ENCODE data around the gene COX6B1. TPM values are rescaled to one million over a fixed set of nuclear protein-coding genes. Genes with fewer than 3 reads are reported as not detected.
"Not testable (repeated sequence)": the region's sequence is repeated elsewhere in the genome, so short reads cannot be mapped to it uniquely, and the experiment has no call there.

COX6B1 gene
- 100 to 1,000 TPM; 440 to 442 TPM for total RNA-seq

- CTCF ChIA-PET, result interaction anchor here (0.8 to 1.6 kb wide), 12 partner anchors 9 to 138 kb away, joined by 3 to 11 read pairs (median 4); partner anchors contain the start of genes HAUS5, PSENEN and U2AF1L4
- Mint-ChIP-seq H3K4me1 (peaks cover 50% of the 10 kb centered on the region), H3K4me3 (peak within 1 kb of the TSS; percentile 99), H3K36me3 (ENCODE audit: low read depth) (peaks cover 24% of the 10 kb centered on the region), H3K27me3 (no peaks in the 10 kb centered on the region), H3K27ac (peak within 1 kb of the TSS; percentile 85), H3K9me3 (no peaks in the 10 kb centered on the region)
- POLR2A ChIA-PET, result interaction anchor here (0.9 to 2.3 kb wide), 18 partner anchors 9 to 971 kb away, joined by 3 to 14 read pairs (median 5); partner anchors contain the start of genes ALKBH6, HAUS5, WDR62 and ZNF302
- peak; percentile 95 for DNase-seq
These were observed at the start of gene COX6B1 for GRCh38 chr19:35648017-35648961. COX6B1 (plus strand) TSS chr19:35648323; CDS start chr19:35651244, 2,921 bp downstream.

GRCh38 chr19:35601971-35602370 lies 46.2 kb upstream of the COX6B1 start:
- no peak for DNase-seq
- Mint-ChIP-seq H3K9me3 (peaks cover 5% of the 10 kb centered on the region), H3K4me1 (peaks cover under 1% of the 10 kb centered on the region), H3K27ac (no peak overlapping the region), H3K27me3 (peaks cover 15% of the 10 kb centered on the region), H3K4me3 (no peak overlapping the region), H3K36me3 (ENCODE audit: low read depth) (no peaks in the 10 kb centered on the region)
- ChIA-PET POLR2A (no interaction called here), CTCF (interaction anchor here (1.8 kb wide), 1 partner anchor 53 kb away, joined by 7 read pairs; no protein-coding TSS in a partner anchor)

- POLR2A ChIA-PET, H3K27ac Mint-ChIP-seq, H3K4me3 Mint-ChIP-seq, CTCF ChIA-PET, H3K27me3 Mint-ChIP-seq, H3K4me1 Mint-ChIP-seq, DNase-seq: not testable (repeated sequence)
- Mint-ChIP-seq H3K36me3 (ENCODE audit: low read depth) (peaks cover 12% of the 10 kb centered on the region), H3K9me3 (peaks cover 18% of the 10 kb centered on the region)
These were observed 43.7 kb upstream of the COX6B1 start for GRCh38 chr19:35604436-35604835.

- CTCF ChIA-PET, result interaction anchor here (1.0 kb wide), 1 partner anchor 15 kb away, joined by 3 read pairs; no protein-coding TSS in a partner anchor
- not testable (repeated sequence) for H3K27ac Mint-ChIP-seq, H3K27me3 Mint-ChIP-seq, DNase-seq, H3K4me3 Mint-ChIP-seq
- Mint-ChIP-seq H3K9me3 (peaks cover 18% of the 10 kb centered on the region), H3K36me3 (ENCODE audit: low read depth) (peaks cover 12% of the 10 kb centered on the region), H3K4me1 (peaks cover 31% of the 10 kb centered on the region)
- POLR2A ChIA-PET, result interaction anchor here (1.3 to 1.4 kb wide), 2 partner anchors 10 to 41 kb away, joined by 5 to 6 read pairs; partner anchors contain the start of gene COX6B1
These were observed 41.0 kb upstream of the COX6B1 start for GRCh38 chr19:35607170-35607569.

GRCh38 chr19:35607661-35608060 lies 40.5 kb upstream of the COX6B1 start:
- CTCF ChIA-PET, result interaction anchor here (1.0 to 1.1 kb wide), 2 partner anchors 15 to 97 kb away, joined by 3 read pairs; no protein-coding TSS in a partner anchor
- no peak for DNase-seq
- no peak overlapping the region for H3K4me3 Mint-ChIP-seq
- POLR2A ChIA-PET, result interaction anchor here (1.3 to 1.4 kb wide), 2 partner anchors 36 to 41 kb away, joined by 3 to 5 read pairs; partner anchors contain the start of gene COX6B1
- H3K4me1 Mint-ChIP-seq, result peaks cover 35% of the 10 kb centered on the region
- H3K27ac Mint-ChIP-seq, result no peak overlapping the region
- H3K27me3 Mint-ChIP-seq, result no peaks in the 10 kb centered on the region
- H3K36me3 Mint-ChIP-seq (ENCODE audit: low read depth), result peaks cover 14% of the 10 kb centered on the region
- H3K9me3 Mint-ChIP-seq, result peaks cover 18% of the 10 kb centered on the region

- Mint-ChIP-seq H3K27ac (peak overlapping the region; percentile 18), H3K36me3 (ENCODE audit: low read depth) (peaks cover 14% of the 10 kb centered on the region), H3K27me3 (no peaks in the 10 kb centered on the region), H3K4me1 (peaks cover 39% of the 10 kb centered on the region), H3K9me3 (peaks cover 18% of the 10 kb centered on the region), H3K4me3 (no peak overlapping the region)
- no peak for DNase-seq
- ChIA-PET POLR2A (interaction anchor here (0.8 to 1.4 kb wide), 3 partner anchors 21 to 40 kb away, joined by 3 to 5 read pairs (median 3); partner anchors contain the start of gene COX6B1), CTCF (interaction anchor here (1.0 to 1.1 kb wide), 2 partner anchors 16 to 98 kb away, joined by 3 read pairs; no protein-coding TSS in a partner anchor)
These were observed 39.9 kb upstream of the COX6B1 start for GRCh38 chr19:35608251-35608650.

- peak overlapping the region; percentile 54 for H3K4me3 Mint-ChIP-seq
- CTCF ChIA-PET, result interaction anchor here (1.1 to 3.0 kb wide), 5 partner anchors 18 to 468 kb away, joined by 3 to 13 read pairs (median 5); partner anchors contain the start of gene COX6B1
- peak overlapping the region; percentile 89 for H3K27ac Mint-ChIP-seq
- POLR2A ChIA-PET, result interaction anchor here (1.2 to 1.6 kb wide), 6 partner anchors 14 to 147 kb away, joined by 3 to 6 read pairs (median 4); partner anchors contain the start of gene COX6B1
- peak; percentile 68 for DNase-seq
- peaks cover 49% of the 10 kb centered on the region for H3K4me1 Mint-ChIP-seq
- H3K27me3 Mint-ChIP-seq, result no peaks in the 10 kb centered on the region
- peaks cover 18% of the 10 kb centered on the region for H3K36me3 Mint-ChIP-seq (ENCODE audit: low read depth)
- H3K9me3 Mint-ChIP-seq, result peaks cover 18% of the 10 kb centered on the region
These were observed 38.2 kb upstream of the COX6B1 start for GRCh38 chr19:35609851-35610353.

GRCh38 chr19:35612224-35612558 lies 35.9 kb upstream of the COX6B1 start:
- H3K27ac Mint-ChIP-seq, result peak overlapping the region; percentile 86
- H3K4me3 Mint-ChIP-seq, result peak overlapping the region; percentile 84
- ChIA-PET CTCF (interaction anchor here (1.3 to 1.9 kb wide), 4 partner anchors 25 to 64 kb away, joined by 5 to 11 read pairs (median 7); partner anchors contain the start of gene COX6B1), POLR2A (interaction anchor here (1.0 to 3.4 kb wide), 10 partner anchors 10 to 100 kb away, joined by 3 to 24 read pairs (median 6); partner anchors contain the start of genes COX6B1 and RBM42)
- H3K36me3 Mint-ChIP-seq (ENCODE audit: low read depth), result peaks cover 27% of the 10 kb centered on the region
- H3K4me1 Mint-ChIP-seq, result peaks cover 49% of the 10 kb centered on the region
- no peak for DNase-seq
- peaks cover 11% of the 10 kb centered on the region for H3K9me3 Mint-ChIP-seq
- no peaks in the 10 kb centered on the region for H3K27me3 Mint-ChIP-seq

- Mint-ChIP-seq H3K4me1 (peaks cover 49% of the 10 kb centered on the region), H3K27me3 (no peaks in the 10 kb centered on the region), H3K36me3 (ENCODE audit: low read depth) (peaks cover 24% of the 10 kb centered on the region), H3K4me3 (peak within 1 kb of the TSS; percentile 84), H3K9me3 (peaks cover 7% of the 10 kb centered on the region), H3K27ac (peak within 1 kb of the TSS; percentile 86)
- DNase-seq, result peak; percentile 97
- ChIA-PET POLR2A (interaction anchor here (0.9 to 3.4 kb wide), 13 partner anchors 10 to 106 kb away, joined by 3 to 24 read pairs (median 5); partner anchors contain the start of genes COX6B1 and RBM42), CTCF (interaction anchor here (0.6 to 1.9 kb wide), 6 partner anchors 24 to 1043 kb away, joined by 3 to 11 read pairs (median 6); partner anchors contain the start of gene COX6B1)
These were observed 35.4 kb upstream of the COX6B1 start, which contains the start of gene HAUS5 for GRCh38 chr19:35612559-35613321. HAUS5 (plus strand) TSS chr19:35612735; CDS start chr19:35612795, 60 bp downstream.

GRCh38 chr19:35613574-35613973 lies 34.5 kb upstream of the COX6B1 start:
- Mint-ChIP-seq H3K36me3 (ENCODE audit: low read depth) (peaks cover 19% of the 10 kb centered on the region), H3K4me3 (peak overlapping the region; percentile 84), H3K27ac (peak overlapping the region; percentile 86), H3K27me3 (no peaks in the 10 kb centered on the region), H3K9me3 (peaks cover 2% of the 10 kb centered on the region), H3K4me1 (peaks cover 45% of the 10 kb centered on the region)
- CTCF ChIA-PET, result interaction anchor here (1.1 to 1.9 kb wide), 4 partner anchors 30 to 103 kb away, joined by 3 to 11 read pairs (median 6); partner anchors contain the start of gene COX6B1
- POLR2A ChIA-PET, result interaction anchor here (1.1 to 3.4 kb wide), 10 partner anchors 9 to 105 kb away, joined by 3 to 24 read pairs (median 6); partner anchors contain the start of genes COX6B1 and RBM42
- no peak for DNase-seq

GRCh38 chr19:35615036-35615435 lies 33.1 kb upstream of the COX6B1 start:
- Mint-ChIP-seq H3K4me3 (no peak overlapping the region), H3K27ac (no peak overlapping the region), H3K27me3 (no peaks in the 10 kb centered on the region), H3K9me3 (no peaks in the 10 kb centered on the region), H3K36me3 (ENCODE audit: low read depth) (peaks cover 20% of the 10 kb centered on the region), H3K4me1 (peaks cover 33% of the 10 kb centered on the region)
- no peak for DNase-seq
- ChIA-PET CTCF (no interaction called here), POLR2A (interaction anchor here (1.2 kb wide), 1 partner anchor 9 kb away, joined by 3 read pairs; no protein-coding TSS in a partner anchor)

Measured in activated CD4-positive, alpha-beta memory T cell treated with anti-CD3 and anti-CD28 coated beads, Interleukin-2, amount 10 ng/mL, durations not matched to agents 7 days and 5 days (primary cell).